ENCODE results near the gene SUCLG1.

The SUCLG1 gene

GRCh38 chr2:84442888-84443287 lies 16.2 kb downstream of the SUCLG1 start:
- no peak overlapping the region for H3K4me3 ChIP-seq (ENCODE audit: low read depth, low read length)
- no peak for DNase-seq (ENCODE audit: low read depth)
- no peak for TF ChIP-seq CTCF (conservative IDR thresholded peaks at IDR 0.05; ENCODE audit: low read depth, low read length)

GRCh38 chr2:84441505-84441904 lies 17.6 kb downstream of the SUCLG1 start:
- no peak for TF ChIP-seq CTCF (conservative IDR thresholded peaks at IDR 0.05; ENCODE audit: low read depth, low read length)
- H3K4me3 ChIP-seq (ENCODE audit: low read depth, low read length), result no peak overlapping the region
- DNase-seq (ENCODE audit: low read depth), result no peak

- no peak for TF ChIP-seq CTCF (conservative IDR thresholded peaks at IDR 0.05; ENCODE audit: low read depth, low read length)
- DNase-seq (ENCODE audit: low read depth), result peak; percentile 67
- H3K4me3 ChIP-seq (ENCODE audit: low read depth, low read length), result no peak overlapping the region
These were observed 18.0 kb downstream of the SUCLG1 start for GRCh38 chr2:84441036-84441435.

- TF ChIP-seq CTCF (conservative IDR thresholded peaks at IDR 0.05; ENCODE audit: low read depth, low read length), result peak; percentile 21
- peak; percentile 92 for DNase-seq (ENCODE audit: low read depth)
- no peak overlapping the region for H3K4me3 ChIP-seq (ENCODE audit: low read depth, low read length)
These were observed 23.6 kb downstream of the SUCLG1 start for GRCh38 chr2:84435345-84436025.

- no peak for TF ChIP-seq CTCF (conservative IDR thresholded peaks at IDR 0.05; ENCODE audit: low read depth, low read length)
- no peak overlapping the region for H3K4me3 ChIP-seq (ENCODE audit: low read depth, low read length)
These were observed 29.8 kb downstream of the SUCLG1 start for GRCh38 chr2:84429328-84429727.

GRCh38 chr2:84427235-84428138 lies 31.6 kb downstream of the SUCLG1 start:
- DNase-seq (ENCODE audit: low read depth), result peak; percentile 75
- no peak overlapping the region for H3K4me3 ChIP-seq (ENCODE audit: low read depth, low read length)
- no peak for TF ChIP-seq CTCF (conservative IDR thresholded peaks at IDR 0.05; ENCODE audit: low read depth, low read length)

More at GRCh38 chr2:84429328-84429727, 29.8 kb downstream of the SUCLG1 start:
- DNase-seq (ENCODE audit: low read depth), result no peak
